H9 (cell line): Measurements from ENCODE around the gene ADAMTSL2. TPM values are rescaled to one million over a fixed set of nuclear protein-coding genes. Genes with fewer than 3 reads are reported as not detected.

Experiments used
- DNase-seq: peaks from one replicate; pipeline ENCODE4 v3.0.0-alpha.2; 2017
- H2AFZ ChIP-seq: one replicate; pipeline ENCODE4 v1.6.1; 2013; ENCODE audit warnings: mild to moderate bottlenecking, low read length, control low read depth, moderate library complexity
- H2AK5ac ChIP-seq: 2 replicates; pipeline ENCODE4 v1.6.1; 2013; ENCODE audit warnings: low read length, control low read depth, mixed read lengths; ENCODE audit not compliant: insufficient read length
- H2BK120ac ChIP-seq: one replicate; pipeline ENCODE4 v1.6.1; 2013; ENCODE audit warnings: low read depth, mild to moderate bottlenecking, low read length, control low read depth, inconsistent platforms; ENCODE audit not compliant: poor library complexity, severe bottlenecking
- H2BK12ac ChIP-seq: 2 replicates; pipeline ENCODE4 v1.6.1; 2013; ENCODE audit warnings: low read length, control low read depth, mixed read lengths, low read depth; ENCODE audit not compliant: insufficient read length
- H2BK15ac ChIP-seq: 2 replicates; pipeline ENCODE4 v1.6.1; 2013; ENCODE audit warnings: low read depth, low read length, control low read depth
- H2BK20ac ChIP-seq: one replicate; pipeline ENCODE4 v1.6.1; 2013; ENCODE audit warnings: low read depth, mild to moderate bottlenecking, low read length, control low read depth, inconsistent platforms; ENCODE audit not compliant: poor library complexity, severe bottlenecking
- H2BK5ac ChIP-seq: 2 replicates; pipeline ENCODE4 v1.6.1; 2013; ENCODE audit warnings: low read length, control low read depth, mixed read lengths; ENCODE audit not compliant: insufficient read length
- H3K14ac ChIP-seq: 2 replicates; pipeline ENCODE4 v1.6.1; 2013; ENCODE audit warnings: low read length, control low read depth; ENCODE audit not compliant: insufficient read depth
- H3K18ac ChIP-seq: 2 replicates; pipeline ENCODE4 v1.6.1; 2013; ENCODE audit warnings: low read depth, mild to moderate bottlenecking, mixed read lengths, low read length, control low read depth; ENCODE audit not compliant: insufficient read length
- H3K23ac ChIP-seq: 2 replicates; pipeline ENCODE4 v1.6.1; 2013; ENCODE audit warnings: low read length, control low read depth, mixed read lengths, low read depth; ENCODE audit not compliant: insufficient read length
- H3K23me2 ChIP-seq: 2 replicates; pipeline ENCODE4 v1.6.1; 2013; ENCODE audit warnings: low read depth, mild to moderate bottlenecking, mixed read lengths, low read length, control low read depth; ENCODE audit not compliant: insufficient read length, poor library complexity, severe bottlenecking
- H3K27ac ChIP-seq: 2 replicates; pipeline ENCODE4 v1.5.1; 2013; ENCODE audit warnings: low read length, control low read depth, mixed read lengths, low read depth; ENCODE audit not compliant: insufficient read length
- H3K27me3 ChIP-seq: 2 replicates; pipeline ENCODE4 v1.6.1; 2013; ENCODE audit warnings: low read length, control low read depth, inconsistent platforms; ENCODE audit not compliant: insufficient read depth
- H3K4ac ChIP-seq: 2 replicates; pipeline ENCODE4 v1.6.1; 2013; ENCODE audit warnings: low read depth, mild to moderate bottlenecking, control low read depth, inconsistent platforms, low read length, moderate library complexity
- H3K4me1 ChIP-seq: 2 replicates; pipeline ENCODE4 v1.6.1; 2013; ENCODE audit warnings: low read length, control low read depth, inconsistent platforms; ENCODE audit not compliant: insufficient read depth
- H3K4me2 ChIP-seq: 2 replicates; pipeline ENCODE4 v1.6.1; 2013; ENCODE audit warnings: low read length, control low read depth, mixed read lengths; ENCODE audit not compliant: insufficient read length, insufficient read depth
- H3K56ac ChIP-seq: 2 replicates; pipeline ENCODE4 v1.6.1; 2013; ENCODE audit warnings: low read depth, mild to moderate bottlenecking, mixed read lengths, low read length, control low read depth; ENCODE audit not compliant: insufficient read length
- H3K79me1 ChIP-seq: 2 replicates; pipeline ENCODE4 v1.6.1; 2013; ENCODE audit warnings: low read depth, mild to moderate bottlenecking, moderate library complexity, low read length, control low read depth, inconsistent platforms; ENCODE audit not compliant: insufficient read depth, poor library complexity, severe bottlenecking
- H3K79me2 ChIP-seq: 2 replicates; pipeline ENCODE4 v1.6.1; 2013; ENCODE audit warnings: low read length, control low read depth, inconsistent platforms; ENCODE audit not compliant: insufficient read depth
- H3K9ac ChIP-seq: 2 replicates; pipeline ENCODE4 v1.6.1; 2013; ENCODE audit warnings: low read length, control low read depth, mixed read lengths; ENCODE audit not compliant: insufficient read length; ENCODE audit errors: extremely low read depth
- H3K9me3 ChIP-seq: one replicate; pipeline ENCODE4 v1.6.1; 2013; ENCODE audit warnings: low read depth, low read length, inconsistent platforms; ENCODE audit not compliant: control insufficient read depth
- H3T11ph ChIP-seq: one replicate; pipeline ENCODE4 v1.6.1; 2013; ENCODE audit warnings: mild to moderate bottlenecking, low read length, control low read depth, inconsistent platforms
- H4K20me1 ChIP-seq: one replicate; pipeline ENCODE4 v1.6.1; 2013; ENCODE audit not compliant: control insufficient read depth, insufficient read length, insufficient read depth
- H4K5ac ChIP-seq: 2 replicates; pipeline ENCODE4 v1.6.1; 2013; ENCODE audit warnings: low read depth, mild to moderate bottlenecking, mixed read lengths, low read length, control low read depth; ENCODE audit not compliant: insufficient read length
- H4K8ac ChIP-seq: replicated peaks from 2 replicates; pipeline ENCODE4 v1.6.1; 2013; ENCODE audit warnings: low read length, control low read depth, mixed read lengths, low read depth; ENCODE audit not compliant: insufficient read length
- H4K91ac ChIP-seq: 2 replicates; pipeline ENCODE4 v1.6.1; 2013; ENCODE audit warnings: low read depth, mild to moderate bottlenecking, moderate library complexity, mixed read lengths, low read length, control low read depth; ENCODE audit not compliant: insufficient read length
- H3K27ac Mint-ChIP-seq, 3 experiments: 2 replicates in 2 of 3; 3 replicates in 1 of 3; pipeline ENCODE4 v1.8.0; 2020 to 2021; ENCODE audit warnings: mixed read lengths in 3 of 3, mild to moderate bottlenecking in 1 of 3, moderate library complexity in 1 of 3
- H3K27me3 Mint-ChIP-seq: 2 replicates; pipeline ENCODE4 v1.8.0; 2021; ENCODE audit warnings: low read depth, mild to moderate bottlenecking, moderate library complexity, mixed read lengths
- H3K36me3 Mint-ChIP-seq, 3 experiments: 2 replicates in 2 of 3; 3 replicates in 1 of 3; pipeline ENCODE4 v1.8.0; 2020 to 2021; ENCODE audit warnings: low read depth in 3 of 3, mixed read lengths in 3 of 3; ENCODE audit not compliant: insufficient read depth in 1 of 3
- H3K4me1 Mint-ChIP-seq, 2 experiments: 2 replicates each; pipeline ENCODE4 v1.8.0; 2020; ENCODE audit warnings: mixed read lengths in 2 of 2
- H3K4me3 Mint-ChIP-seq, 2 experiments: 2 replicates in 1 of 2; 3 replicates in 1 of 2; pipeline ENCODE4 v1.8.0; 2020 to 2021; ENCODE audit warnings: mild to moderate bottlenecking in 2 of 2, mixed read lengths in 2 of 2, moderate library complexity in 1 of 2
- H3K9me3 Mint-ChIP-seq, 2 experiments: 2 replicates in 1 of 2; 3 replicates in 1 of 2; pipeline ENCODE4 v1.8.0; 2020; ENCODE audit warnings: mild to moderate bottlenecking in 2 of 2, mixed read lengths in 2 of 2, moderate library complexity in 1 of 2
- WGBS: extraction: QIAGEN DNeasy Blood & Tissue Kit; methylation state at CpG from one replicate; pipeline ENCODE4 v1.1.7; 2013; ENCODE audit warnings: missing lambda C conversion rate, low lambda C conversion rate, mixed read lengths; ENCODE audit not compliant: insufficient read length; ENCODE audit errors: extremely low coverage; 5-methylcytosine and 5-hydroxymethylcytosine counted together
- total RNA-seq: library from RNA; stranded (reverse); gene quantifications from 2 replicates; pipeline ENCODE4 v1.2.1, GENCODE V29; 2021
- TF ChIP-seq, protein P1 (sequence below): fragments of 200-600 bp; sonication (generic); conservative IDR thresholded peaks from 3 replicates; pipeline ENCODE4 v1.8.0; 2021; ENCODE audit warnings: antibody characterized with exemption, mild to moderate bottlenecking

Gene ADAMTSL2
- total RNA-seq, 1 experiment from 2014 or later, result 0.61 TPM

DNA sequence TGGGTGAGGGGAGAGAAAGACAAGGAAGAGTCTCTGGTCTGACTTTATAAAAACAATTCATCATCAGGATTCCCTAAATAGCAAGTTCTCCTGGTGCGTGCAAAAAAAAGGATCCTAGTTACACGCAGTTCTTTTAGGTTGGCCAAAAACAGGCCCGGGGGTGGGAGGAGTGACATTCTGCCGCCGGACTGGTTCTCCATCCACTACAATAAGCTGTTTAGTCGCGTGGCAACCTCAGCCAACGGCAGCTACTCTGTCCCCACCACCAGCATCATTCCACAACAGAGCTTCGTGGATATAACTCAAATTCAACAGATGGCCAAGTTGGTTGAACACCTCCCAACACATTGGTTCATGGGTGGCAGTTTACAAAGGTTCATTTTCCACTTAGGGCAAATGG is 77.5 kb downstream of the ADAMTSL2 start:
- no peaks in the 10 kb centered on the region for H4K20me1 ChIP-seq
- H3K27me3 ChIP-seq, result peaks cover 8% of the 10 kb centered on the region; the same call in 1 of the 2 replicates
- no peak overlapping the region for H2AFZ ChIP-seq
- H3K4me1 ChIP-seq, result no peaks in the 10 kb centered on the region
- H2BK15ac ChIP-seq, result no peak overlapping the region
- H3K9me3 ChIP-seq, result no peaks in the 10 kb centered on the region
- H3K14ac ChIP-seq, result no peak overlapping the region
- H3K27ac ChIP-seq, result no peak overlapping the region
- H2BK120ac ChIP-seq, result no peak overlapping the region
- no peaks in the 10 kb centered on the region; a peak in 1 of 5 replicates for H3K9me3 Mint-ChIP-seq
- no peak overlapping the region for H2BK12ac ChIP-seq
- H3K79me2 ChIP-seq, result no peaks in the 10 kb centered on the region
- no CpG with 5 or more reads among the region's 9 CpGs for WGBS
- no peak overlapping the region for H2BK5ac ChIP-seq
- no peak overlapping the region for H3K4me2 ChIP-seq
- H3K4me3 Mint-ChIP-seq, result no peak overlapping the region; a peak in 1 of 5 replicates
- H3K79me1 ChIP-seq, result no peaks in the 10 kb centered on the region
- H4K8ac ChIP-seq, result no peak overlapping the region
- H2BK20ac ChIP-seq, result no peak overlapping the region
- no peak overlapping the region for H3K23ac ChIP-seq
- no peak overlapping the region for H3K9ac ChIP-seq
- H2AK5ac ChIP-seq, result no peak overlapping the region
- H4K91ac ChIP-seq, result no peak overlapping the region
- no peak overlapping the region for H3K4ac ChIP-seq
- no peak for DNase-seq
- no peak overlapping the region for H3K27ac Mint-ChIP-seq
- TF ChIP-seq, protein P1, sequence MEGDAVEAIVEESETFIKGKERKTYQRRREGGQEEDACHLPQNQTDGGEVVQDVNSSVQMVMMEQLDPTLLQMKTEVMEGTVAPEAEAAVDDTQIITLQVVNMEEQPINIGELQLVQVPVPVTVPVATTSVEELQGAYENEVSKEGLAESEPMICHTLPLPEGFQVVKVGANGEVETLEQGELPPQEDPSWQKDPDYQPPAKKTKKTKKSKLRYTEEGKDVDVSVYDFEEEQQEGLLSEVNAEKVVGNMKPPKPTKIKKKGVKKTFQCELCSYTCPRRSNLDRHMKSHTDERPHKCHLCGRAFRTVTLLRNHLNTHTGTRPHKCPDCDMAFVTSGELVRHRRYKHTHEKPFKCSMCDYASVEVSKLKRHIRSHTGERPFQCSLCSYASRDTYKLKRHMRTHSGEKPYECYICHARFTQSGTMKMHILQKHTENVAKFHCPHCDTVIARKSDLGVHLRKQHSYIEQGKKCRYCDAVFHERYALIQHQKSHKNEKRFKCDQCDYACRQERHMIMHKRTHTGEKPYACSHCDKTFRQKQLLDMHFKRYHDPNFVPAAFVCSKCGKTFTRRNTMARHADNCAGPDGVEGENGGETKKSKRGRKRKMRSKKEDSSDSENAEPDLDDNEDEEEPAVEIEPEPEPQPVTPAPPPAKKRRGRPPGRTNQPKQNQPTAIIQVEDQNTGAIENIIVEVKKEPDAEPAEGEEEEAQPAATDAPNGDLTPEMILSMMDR, result no peak
- peaks cover 3% of the 10 kb centered on the region for H3K23me2 ChIP-seq
- H3K36me3 Mint-ChIP-seq, result no peaks in the 10 kb centered on the region
- H3K56ac ChIP-seq, result no peak overlapping the region
- H3K4me1 Mint-ChIP-seq, result peaks cover 6 to 20% of the 10 kb centered on the region in 2 experiments
- no peak overlapping the region for H3K18ac ChIP-seq
- no peak overlapping the region for H4K5ac ChIP-seq
- peaks cover 81% of the 10 kb centered on the region for H3K27me3 Mint-ChIP-seq
- no peak overlapping the region for H3T11ph ChIP-seq
